DMS53 treated with DMSO at 0.1 percent for 48 hours (cell line): ENCODE data around the gene JAKMIP2.
"Not testable (repeated sequence)": the region's sequence is repeated elsewhere in the genome, so short reads cannot be mapped to it uniquely, and the experiment has no call there.

ENCODE experiments used
- DNase-seq: peaks from one replicate; lab custom pipeline; 2025; ENCODE audit not compliant: unreplicated experiment; lab: John Stamatoyannopoulos, UW

JAKMIP2 gene

DNA sequence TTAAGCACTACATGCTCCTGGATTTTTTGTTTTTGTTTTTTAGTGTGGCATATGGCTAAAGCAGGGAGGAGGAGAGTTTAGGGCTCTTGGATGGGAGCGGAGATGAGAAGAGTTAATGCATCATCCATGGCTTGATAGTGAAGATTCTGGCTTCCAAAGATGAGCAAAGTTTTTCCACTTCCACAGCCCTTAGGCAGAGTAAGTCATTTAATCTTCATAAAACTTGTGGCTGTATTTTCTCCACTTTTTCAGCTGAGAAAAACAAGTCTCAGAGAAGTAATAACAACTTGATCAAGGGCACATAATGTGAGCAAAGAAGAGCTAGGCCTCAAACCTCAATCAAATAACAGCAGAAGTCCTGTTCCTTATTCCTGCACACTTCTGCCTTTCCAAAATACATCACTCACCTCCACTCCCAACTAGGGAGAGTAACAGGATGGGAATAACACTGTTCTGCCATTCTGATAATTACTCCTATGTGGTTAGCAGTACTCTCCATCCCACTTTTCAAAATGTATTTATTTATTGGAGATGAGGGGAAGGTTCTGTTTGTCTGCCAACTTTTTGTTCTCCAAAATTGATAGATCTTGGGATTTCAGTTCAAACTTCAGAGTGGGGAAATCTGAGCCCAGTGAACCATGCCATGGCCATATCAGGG, 218.9 kb downstream of the JAKMIP2 start:
- DNase-seq = no peak

DNA sequence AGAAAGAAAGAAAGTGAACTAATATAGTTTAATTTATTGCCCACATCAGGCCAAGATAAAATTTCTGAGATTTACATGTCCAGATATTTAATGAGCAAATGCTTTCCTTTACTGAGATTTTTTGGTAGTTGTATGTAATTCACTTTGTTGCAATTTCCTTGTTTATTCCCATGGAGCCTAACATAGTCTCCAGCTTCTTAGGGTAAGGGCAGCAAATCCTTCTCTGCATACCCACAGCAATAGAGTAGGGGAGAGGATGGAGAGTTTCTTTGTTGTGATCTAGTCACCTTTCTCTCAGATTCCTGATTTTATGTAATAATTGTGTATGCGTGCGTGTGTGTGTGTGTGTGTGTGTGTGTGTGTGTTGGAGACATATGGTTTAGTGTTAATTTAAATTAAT, 221.1 kb downstream of the JAKMIP2 start:
- no peak for DNase-seq

DNA sequence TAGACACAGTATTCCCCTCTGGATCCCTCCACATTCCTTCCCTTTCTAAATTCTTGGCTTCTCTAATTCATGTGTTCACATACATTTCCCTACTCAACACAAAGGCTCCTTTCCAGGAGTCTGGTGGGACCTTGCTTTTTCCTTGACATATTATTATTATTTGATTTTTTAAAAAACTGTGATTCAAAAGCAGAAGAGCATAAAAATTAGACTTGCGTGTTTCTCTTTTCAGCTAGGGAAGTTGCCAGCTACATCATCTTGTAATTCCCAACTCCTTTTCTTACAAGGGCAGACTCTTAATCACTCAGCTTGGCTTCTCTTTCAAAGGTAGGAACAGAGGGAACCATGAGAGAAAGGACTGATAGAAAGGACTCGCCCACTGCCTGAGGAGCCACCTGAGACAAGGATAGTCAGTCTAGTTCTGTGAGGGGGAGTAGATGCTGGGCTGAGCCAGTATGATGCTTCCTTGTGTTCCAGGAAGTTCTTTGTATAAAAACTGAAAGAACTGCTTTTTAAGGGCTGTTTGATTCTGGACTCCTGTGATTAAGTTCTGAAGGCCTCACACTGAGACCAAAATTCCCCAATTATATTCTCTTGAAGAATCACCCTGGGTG, 221.7 kb downstream of the JAKMIP2 start:
- peak; percentile 7 for DNase-seq

DNA sequence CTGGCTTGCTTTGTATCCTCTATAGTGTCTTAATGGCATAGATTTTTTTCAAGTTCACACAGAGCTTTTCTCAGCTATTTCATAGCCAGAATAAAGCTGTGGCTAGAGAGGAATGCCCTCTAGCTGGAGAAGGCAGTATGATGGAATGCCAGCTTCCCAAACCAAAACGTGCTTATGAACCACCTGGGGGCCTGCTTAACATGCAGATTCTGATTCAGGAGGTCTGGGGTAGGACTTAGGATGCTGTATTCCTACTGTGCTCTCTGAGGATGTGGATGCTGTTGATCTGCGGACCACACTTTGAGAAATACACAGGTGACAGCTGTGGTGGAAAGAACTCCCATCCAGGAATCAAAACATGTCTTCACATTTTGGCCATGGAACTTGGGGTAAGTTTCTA, 222.8 kb downstream of the JAKMIP2 start:
- no peak for DNase-seq

DNA sequence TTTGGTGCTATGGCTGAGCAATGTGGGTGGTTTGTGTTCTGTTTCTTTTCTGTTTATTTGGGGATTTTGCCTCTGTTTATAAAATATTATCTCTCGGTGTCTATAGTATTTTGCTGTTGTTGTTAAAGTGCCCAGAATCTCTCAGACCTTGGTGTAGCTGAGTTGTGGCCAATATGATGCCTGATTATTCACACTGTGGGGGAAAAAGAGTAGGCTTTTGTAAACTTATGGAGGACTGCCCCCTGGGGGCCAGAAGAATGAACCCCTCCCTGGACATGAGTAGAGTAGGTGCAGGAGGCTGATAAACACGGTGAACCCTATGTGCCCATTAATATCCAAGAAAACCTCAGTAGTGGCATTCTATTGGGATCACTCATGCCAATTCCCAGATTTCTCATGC, 223.7 kb downstream of the JAKMIP2 start:
- peak; percentile 65 for DNase-seq

DNA sequence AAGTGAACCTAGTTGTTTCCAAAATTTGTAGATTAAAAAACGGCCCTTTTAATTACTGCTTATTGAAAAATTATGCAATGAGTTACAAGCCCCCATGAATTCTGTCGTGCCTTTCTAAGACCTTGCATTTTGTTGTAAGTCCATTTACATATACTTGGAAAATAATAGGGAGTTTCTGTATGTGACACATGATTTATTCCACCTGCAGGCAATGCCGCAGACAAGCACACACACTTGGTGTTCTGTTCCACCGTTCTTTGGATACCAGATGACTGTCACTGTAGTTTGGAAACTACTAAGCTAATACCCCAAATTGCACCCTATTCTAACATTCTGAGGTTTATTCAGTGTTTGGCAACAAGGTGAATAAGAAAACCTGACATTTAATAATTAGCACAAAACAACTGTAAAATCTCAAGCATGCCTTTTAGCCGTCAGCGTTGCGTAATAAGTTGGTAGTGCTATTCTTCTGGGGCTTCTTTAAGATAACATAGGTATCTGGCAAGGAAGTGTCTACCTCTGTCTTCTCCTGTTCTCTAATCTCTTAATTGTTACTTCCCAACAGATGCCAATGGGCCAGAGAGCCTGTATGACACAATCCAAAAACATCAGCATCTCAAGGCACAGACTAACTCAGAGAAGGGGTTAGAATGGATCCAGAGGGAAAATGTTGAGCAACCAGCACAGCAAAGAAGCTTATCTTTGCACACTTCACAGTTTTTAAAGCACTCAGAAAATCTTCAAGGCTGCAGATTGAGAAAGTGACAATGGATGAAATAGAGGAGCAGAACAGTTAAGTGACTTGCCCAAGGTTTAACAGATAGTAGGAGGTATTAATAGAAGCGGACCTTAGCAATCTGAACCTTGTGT, 224.4 kb downstream of the JAKMIP2 start:
- DNase-seq = no peak

DNA sequence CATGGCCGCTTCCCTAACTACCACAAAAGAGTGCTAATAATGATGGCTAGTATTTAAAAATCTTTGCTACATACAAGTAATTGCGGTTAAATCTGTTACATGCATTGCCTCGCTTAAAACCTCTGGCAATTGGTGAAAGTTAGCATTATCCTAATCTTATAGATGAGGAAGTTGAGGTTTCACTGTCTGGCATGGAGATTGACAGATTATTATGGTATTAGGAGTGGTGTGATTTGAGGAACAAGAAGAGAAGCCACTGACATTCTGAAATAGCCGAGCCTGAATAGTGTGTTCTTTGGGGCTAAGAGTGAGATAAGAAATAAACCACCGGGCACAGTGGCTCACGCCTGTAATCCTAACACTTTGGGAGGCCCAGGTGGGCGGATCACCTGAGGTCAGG, 227.4 kb downstream of the JAKMIP2 start:
- DNase-seq = no peak

DNA sequence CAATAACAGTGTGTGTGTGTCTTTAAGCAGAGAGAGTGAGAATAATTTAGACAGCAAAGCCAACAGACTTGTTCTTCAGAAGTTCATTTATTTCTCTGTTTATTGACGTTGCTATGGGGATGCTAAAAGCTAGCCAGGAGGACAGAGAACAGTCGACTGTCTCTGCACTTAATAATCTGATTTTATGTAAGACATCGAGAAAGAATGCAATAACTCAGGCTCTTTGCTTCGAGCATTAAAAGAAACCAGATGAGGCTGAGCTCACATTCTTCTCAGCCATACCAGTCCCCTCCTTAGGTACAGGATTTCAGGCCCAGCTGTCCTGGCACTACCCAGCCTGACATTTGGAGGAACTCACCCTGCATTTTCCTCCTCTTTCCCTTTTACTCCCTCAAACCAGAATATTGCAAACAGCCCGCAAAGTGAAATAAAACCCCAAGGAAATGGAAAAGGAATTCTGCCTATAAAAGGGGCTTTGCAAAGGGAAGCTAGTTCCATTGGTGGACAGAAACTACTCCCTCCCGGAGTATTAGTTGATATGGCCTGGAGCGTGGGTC, 228.2 kb downstream of the JAKMIP2 start:
- no peak for DNase-seq

DNA sequence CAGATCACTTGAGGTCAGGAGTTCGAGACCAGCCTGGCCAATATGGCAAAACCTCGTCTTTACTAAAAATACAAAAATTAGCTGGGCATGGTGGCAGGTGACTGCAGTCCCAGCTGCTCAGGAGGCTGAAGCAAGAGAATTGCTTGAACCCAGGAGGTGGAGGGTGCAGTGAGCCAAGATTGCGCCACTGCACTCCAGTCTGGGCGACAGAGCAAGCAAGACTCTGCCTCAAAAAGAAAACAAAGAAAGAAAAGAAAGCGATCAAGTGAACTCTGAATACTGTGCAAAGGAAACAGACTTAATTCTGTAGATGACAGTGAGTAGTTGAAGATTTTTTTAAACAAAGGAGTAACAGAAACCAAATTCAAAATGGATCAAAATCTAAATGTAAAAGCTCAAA, 228.7 kb downstream of the JAKMIP2 start:
- DNase-seq = not testable (repeated sequence)

DNA sequence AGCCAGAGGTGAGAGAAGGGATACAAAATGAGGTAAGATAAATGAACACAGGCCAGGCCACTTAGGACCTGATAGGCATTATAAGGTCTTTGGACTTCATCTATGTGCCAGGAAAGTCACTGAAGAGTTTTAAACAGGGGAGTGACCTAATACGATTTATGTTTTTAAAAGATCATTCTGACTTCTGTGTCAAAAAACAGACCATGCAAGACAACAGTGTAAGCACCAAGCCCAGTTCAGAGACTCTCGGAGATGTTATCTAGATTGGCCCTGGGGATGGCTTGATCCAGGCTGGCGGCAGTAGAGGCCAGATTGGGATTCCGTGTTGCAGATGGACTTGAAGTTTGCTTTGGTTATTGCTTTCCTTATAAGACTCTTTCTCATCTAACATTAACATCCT, 229.6 kb downstream of the JAKMIP2 start:
- no peak for DNase-seq

DNA sequence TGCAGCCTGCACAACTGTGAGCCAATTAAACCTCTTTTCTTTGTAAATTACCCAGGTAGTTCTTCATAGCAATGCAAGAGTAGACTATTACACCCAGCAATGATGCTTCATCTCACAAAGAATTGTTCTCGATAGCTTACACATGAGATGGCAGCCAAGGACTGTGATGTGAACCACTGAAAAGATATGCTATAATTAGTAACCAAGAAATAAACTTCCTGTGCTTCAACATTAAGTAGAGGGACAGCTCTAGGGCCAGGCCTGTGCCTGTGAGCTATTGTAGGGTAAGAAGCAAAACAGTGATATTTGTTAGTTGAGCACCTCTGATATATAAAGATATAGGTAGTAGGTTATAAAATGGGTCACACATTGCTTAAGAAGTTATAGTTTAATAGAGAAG, 230.9 kb downstream of the JAKMIP2 start:
- no peak for DNase-seq

DNA sequence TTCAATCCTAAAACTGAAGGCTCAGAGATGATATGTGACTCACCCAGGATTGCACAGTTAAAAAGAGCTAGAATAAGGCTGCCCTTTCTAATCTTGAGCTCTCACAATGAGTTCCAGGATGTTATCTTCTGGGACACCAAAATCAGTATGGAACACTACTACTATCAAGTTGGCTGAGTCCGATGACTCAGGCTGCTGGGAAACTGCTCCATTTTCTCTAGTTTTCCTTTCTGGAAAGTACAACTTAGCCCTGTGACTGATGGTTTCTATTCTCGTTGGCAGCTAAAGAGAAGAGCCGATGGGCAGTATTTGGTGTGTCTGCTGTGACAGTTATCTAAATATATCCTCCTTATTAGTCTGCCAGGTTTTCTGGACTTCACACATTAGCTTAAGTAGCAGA, 234.8 kb downstream of the JAKMIP2 start:
- DNase-seq = no peak

DNA sequence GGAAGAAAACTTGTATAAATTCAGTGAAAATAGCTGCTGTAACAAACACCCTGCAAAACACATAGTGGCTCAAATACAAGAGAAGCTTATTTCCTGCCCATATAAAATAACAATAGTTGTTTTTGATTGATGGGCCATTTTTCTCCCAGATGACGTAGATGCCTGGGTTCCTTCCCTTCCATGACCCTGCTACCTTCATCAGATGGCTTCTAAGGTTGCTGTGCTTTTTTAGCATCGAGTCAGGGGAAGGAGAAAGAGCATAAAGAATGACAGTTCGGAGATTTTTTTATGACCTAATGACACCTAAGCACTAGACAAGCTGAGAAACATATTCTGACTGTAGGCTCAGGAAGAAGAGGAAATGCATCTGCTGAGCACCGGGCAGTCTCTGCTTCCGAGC, 238.0 kb downstream of the JAKMIP2 start:
- no peak for DNase-seq

DNA sequence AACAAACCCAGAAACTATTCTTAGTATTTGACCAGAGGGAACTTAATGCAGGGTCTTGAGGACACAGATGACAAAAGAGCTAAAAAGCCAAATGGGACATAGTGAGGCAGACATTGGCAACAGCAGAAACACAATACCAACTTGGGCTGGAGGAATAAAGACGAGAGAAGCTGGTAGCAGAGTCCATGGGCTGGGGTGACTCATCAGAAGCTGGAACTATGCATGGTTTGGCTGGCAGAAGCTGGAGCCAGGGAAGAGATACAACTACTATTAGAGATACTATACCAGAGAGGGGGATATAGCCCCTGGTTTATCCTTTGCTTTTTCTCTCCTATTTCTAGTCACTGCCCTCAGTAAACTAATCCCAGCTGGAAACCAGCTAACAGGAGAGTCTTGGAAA, 243.5 kb downstream of the JAKMIP2 start:
- DNase-seq = no peak

DNA sequence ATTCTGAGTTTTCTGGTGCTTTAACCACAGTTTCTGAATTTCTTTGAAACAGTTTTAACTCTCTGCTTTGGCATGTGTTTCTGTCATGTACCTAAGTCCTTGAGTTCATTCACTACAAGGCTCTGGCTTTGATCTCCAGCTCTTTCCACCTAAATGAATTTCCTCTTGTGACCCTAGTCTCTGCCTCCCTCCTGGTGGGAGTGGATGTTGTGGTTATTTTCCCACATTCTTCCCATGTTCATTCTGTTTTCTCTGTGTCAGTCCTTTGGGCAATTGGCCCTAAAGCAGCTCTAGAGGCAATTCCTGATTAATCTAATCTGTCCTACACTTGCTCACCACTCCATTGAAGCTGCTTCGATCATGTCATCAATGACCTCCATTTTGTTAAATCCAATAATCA, 244.3 kb downstream of the JAKMIP2 start:
- no peak for DNase-seq
